LNCAP (cell line): ENCODE measurements around the gene PRKD1.
A peak's percentile ranks its signal among the peaks of the same experiment; 100 is the strongest.

Source experiments
- TF ChIP-seq, protein P1 (sequence below): fragments of 450-650 bp; IDR thresholded peaks from 2 replicates; pipeline ENCODE4 v1.5.1; 2017; ENCODE audit warnings: mild to moderate bottlenecking

PRKD1 gene

DNA sequence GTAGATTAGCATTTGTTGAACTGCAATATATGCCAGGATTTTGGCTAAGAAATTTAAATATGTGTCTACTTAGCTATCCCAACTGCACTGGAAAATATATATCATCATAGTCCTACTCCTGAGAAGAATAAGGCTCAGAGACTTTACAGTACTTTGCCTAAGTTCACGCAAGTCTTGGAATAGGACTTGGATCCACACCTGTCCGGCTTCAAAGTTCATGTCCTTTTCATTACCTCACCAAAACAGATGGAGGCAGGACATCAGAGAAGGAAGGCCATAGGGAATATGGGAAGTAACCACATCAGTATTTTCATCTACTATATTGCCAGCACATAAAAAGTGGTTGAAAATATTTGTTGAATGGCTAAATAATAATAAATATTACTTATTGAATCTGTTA lies 358.5 kb downstream of the PRKD1 start:
- TF ChIP-seq, protein P1, sequence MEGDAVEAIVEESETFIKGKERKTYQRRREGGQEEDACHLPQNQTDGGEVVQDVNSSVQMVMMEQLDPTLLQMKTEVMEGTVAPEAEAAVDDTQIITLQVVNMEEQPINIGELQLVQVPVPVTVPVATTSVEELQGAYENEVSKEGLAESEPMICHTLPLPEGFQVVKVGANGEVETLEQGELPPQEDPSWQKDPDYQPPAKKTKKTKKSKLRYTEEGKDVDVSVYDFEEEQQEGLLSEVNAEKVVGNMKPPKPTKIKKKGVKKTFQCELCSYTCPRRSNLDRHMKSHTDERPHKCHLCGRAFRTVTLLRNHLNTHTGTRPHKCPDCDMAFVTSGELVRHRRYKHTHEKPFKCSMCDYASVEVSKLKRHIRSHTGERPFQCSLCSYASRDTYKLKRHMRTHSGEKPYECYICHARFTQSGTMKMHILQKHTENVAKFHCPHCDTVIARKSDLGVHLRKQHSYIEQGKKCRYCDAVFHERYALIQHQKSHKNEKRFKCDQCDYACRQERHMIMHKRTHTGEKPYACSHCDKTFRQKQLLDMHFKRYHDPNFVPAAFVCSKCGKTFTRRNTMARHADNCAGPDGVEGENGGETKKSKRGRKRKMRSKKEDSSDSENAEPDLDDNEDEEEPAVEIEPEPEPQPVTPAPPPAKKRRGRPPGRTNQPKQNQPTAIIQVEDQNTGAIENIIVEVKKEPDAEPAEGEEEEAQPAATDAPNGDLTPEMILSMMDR: no peak

- TF ChIP-seq, protein P1: no peak
Observed at GRCh38 chr14:29566194-29566593, 361.5 kb downstream of the PRKD1 start.

- TF ChIP-seq, protein P1: no peak
Observed at GRCh38 chr14:29558516-29558915, 369.1 kb downstream of the PRKD1 start.

DNA sequence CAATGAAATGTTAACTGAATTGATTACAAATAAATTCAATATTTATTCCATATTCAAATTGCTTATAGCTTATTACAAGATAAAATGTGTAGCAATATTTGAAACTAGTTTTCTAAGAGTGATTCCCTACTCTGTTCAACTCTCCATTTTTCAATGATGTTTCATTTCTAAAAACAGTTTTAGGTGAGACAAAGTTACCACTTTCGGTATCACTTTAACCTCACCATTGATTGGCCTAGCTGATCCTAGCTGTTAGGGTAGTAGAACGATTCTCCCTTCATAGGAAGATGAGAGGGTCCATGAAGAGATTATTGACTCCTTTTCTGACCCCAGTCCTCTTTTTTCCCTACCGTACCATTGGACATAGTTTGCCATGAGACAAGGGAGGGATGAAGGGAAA lies 373.3 kb downstream of the PRKD1 start:
- TF ChIP-seq, protein P1: no peak

- TF ChIP-seq, protein P1: no peak
Observed at GRCh38 chr14:29553427-29553826, 374.2 kb downstream of the PRKD1 start.

GRCh38 chr14:29548948-29549370 lies 378.7 kb downstream of the PRKD1 start:
- TF ChIP-seq, protein P1: peak; percentile 64

DNA sequence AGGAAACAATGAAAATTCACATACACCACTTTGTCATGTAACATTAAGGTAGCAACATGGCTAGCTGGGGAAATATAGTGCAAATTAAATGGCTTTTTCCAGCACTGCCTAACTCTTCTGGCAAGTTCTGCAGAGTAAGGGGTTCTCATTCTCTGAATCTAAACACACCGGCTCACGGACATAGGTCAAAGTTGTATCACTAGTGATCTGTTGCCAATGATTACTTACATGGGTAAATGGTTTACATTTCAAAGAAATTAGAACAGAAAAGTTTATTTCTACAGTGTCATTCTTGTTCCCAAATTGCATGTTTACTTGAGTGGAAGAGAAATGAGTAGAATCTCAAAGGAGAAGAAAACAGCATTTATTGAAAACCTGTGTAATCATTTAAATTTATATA lies 381.9 kb downstream of the PRKD1 start:
- TF ChIP-seq, protein P1: no peak

GRCh38 chr14:29536886-29537511 lies 390.6 kb downstream of the PRKD1 start:
- TF ChIP-seq, protein P1: peak; percentile 61
